Upper lobe of left lung (tissue), 6 donors: ENCODE results near the gene HTR6. TPM values are rescaled to one million over a fixed set of nuclear protein-coding genes. Genes with fewer than 3 reads are reported as not detected.
"Not testable (repeated sequence)": the region's sequence is repeated elsewhere in the genome, so short reads cannot be mapped to it uniquely, and the experiment has no call there.

Experiments used
- ATAC-seq, 2 donors: fragments of 200-7000 bp; cut with Tn5 transposase; one replicate each; pipeline ENCODE4 v1.9.1; 2022; ENCODE audit warnings: mild to moderate bottlenecking in 2 of 2, moderate library complexity in 2 of 2; ENCODE audit not compliant: low FRiP score in 2 of 2
- DNase-seq, 2 donors: peaks; one replicate each; pipeline ENCODE4 v3.0.0-alpha.2; 2019 to 2020
- H3K27ac ChIP-seq, 4 donors: fragments of 200-600 bp; sonication (generic); one replicate each; pipeline ENCODE4 v1.5.1; 2016 to 2019
- H3K27me3 ChIP-seq, 4 donors: fragments of 200-600 bp; sonication (generic); one replicate each; pipeline ENCODE4 v1.5.1; 2017 to 2019
- H3K36me3 ChIP-seq, 4 donors: fragments of 200-600 bp; sonication (generic); one replicate each; pipeline ENCODE4 v1.5.1; 2016 to 2019
- H3K4me1 ChIP-seq, 4 donors: fragments of 200-600 bp; sonication (generic); one replicate each; pipeline ENCODE4 v1.5.1; 2018 to 2019
- H3K4me3 ChIP-seq, 4 donors: fragments of 200-600 bp; sonication (generic); one replicate each; pipeline ENCODE4 v1.5.1; 2017 to 2019; ENCODE audit warnings: mild to moderate bottlenecking in 2 of 4, moderate library complexity in 1 of 4
- H3K9me3 ChIP-seq, 4 donors: fragments of 200-600 bp; sonication (generic); one replicate each; pipeline ENCODE4 v1.5.1; 2018 to 2019
- CTCF ChIP-seq, 6 experiments: fragments of 450-650 bp in 4 of 6; fragments of 200-600 bp in 2 of 6; sonication (generic) in 2 of 6; IDR thresholded peaks; one replicate each; pipeline ENCODE4 v1.5.1; 2016 to 2019; ENCODE audit warnings: antibody characterized with exemption in 6 of 6
- EP300 ChIP-seq, 4 donors: sonication (generic); formaldehyde crosslinking; IDR thresholded peaks; one replicate each; pipeline ENCODE4 v1.5.1; 2017; ENCODE audit warnings: antibody characterized with exemption in 4 of 4, control low read depth in 2 of 4
- POLR2A ChIP-seq, 4 donors: fragments of 450-650 bp; IDR thresholded peaks; one replicate each; pipeline ENCODE4 v1.5.1; 2016 to 2017; ENCODE audit warnings: antibody characterized with exemption in 4 of 4, mild to moderate bottlenecking in 2 of 4
- POLR2AphosphoS5 ChIP-seq, 2 donors: sonication (generic); formaldehyde crosslinking; IDR thresholded peaks; one replicate each; pipeline ENCODE4 v1.5.1; 2017; ENCODE audit warnings: antibody characterized with exemption in 2 of 2
- WGBS, 2 donors: methylation state at CpG; one replicate each; pipeline ENCODE4 v1.1.5; 2017 to 2018; 5-methylcytosine and 5-hydroxymethylcytosine counted together
- total RNA-seq, 6 donors: library from RNA; depleted of rRNA in 4 of 6; stranded (reverse); fragments of >200 nt in 4 of 6; gene quantifications; one replicate each; pipeline versions ENCODE4 v1.1.0 to v1.2.1, GENCODE V29; 2016 to 2021
- donor health status: DM: no; HTN: no; CAD: no; lungs with moderate emphysema.
- donor health status: DM: no; HTN: yes; CAD: no; lungs with severe emphysema.

HTR6 gene
- total RNA-seq, 6 donors from 2014 or later, result not detected

- no peak overlapping the region for H3K4me3 ChIP-seq
- no peaks in the 10 kb centered on the region for H3K27me3 ChIP-seq
- peaks cover 2 to 14% (median 8%) of the 10 kb centered on the region in 4 donors for H3K36me3 ChIP-seq
- no peaks in the 10 kb centered on the region for H3K4me1 ChIP-seq
- no peak overlapping the region for H3K27ac ChIP-seq
- TF ChIP-seq POLR2A (IDR thresholded peaks at IDR 0.05), result no peak
- TF ChIP-seq POLR2AphosphoS5 (IDR thresholded peaks at IDR 0.05), result no peak
- no peak for TF ChIP-seq EP300 (IDR thresholded peaks at IDR 0.05)
- no peak for TF ChIP-seq CTCF (IDR thresholded peaks at IDR 0.05)
- 87 to 94% methylated on average over 2 of the region's 2 CpGs for WGBS, 2 donors
- ATAC-seq (no peak), DNase-seq (no peak)
- no peaks in the 10 kb centered on the region for H3K9me3 ChIP-seq
Measured at GRCh38 chr1:19632211-19632610, 32.5 kb upstream of the HTR6 start.

- H3K36me3 ChIP-seq, result peaks cover 0 to 5% (median under 1%) of the 10 kb centered on the region in 4 donors
- H3K27me3 ChIP-seq, result no peaks in the 10 kb centered on the region
- H3K9me3 ChIP-seq, result no peaks in the 10 kb centered on the region
- WGBS, 2 donors, result 96 to 97% methylated on average over 2 of the region's 2 CpGs
- no peak for TF ChIP-seq CTCF (IDR thresholded peaks at IDR 0.05)
- no peak for TF ChIP-seq POLR2AphosphoS5 (IDR thresholded peaks at IDR 0.05)
- TF ChIP-seq EP300 (IDR thresholded peaks at IDR 0.05), result no peak
- no peak for TF ChIP-seq POLR2A (IDR thresholded peaks at IDR 0.05)
- DNase-seq (no peak), ATAC-seq (no peak)
- H3K4me1 ChIP-seq, result no peaks in the 10 kb centered on the region
- H3K4me3 ChIP-seq, result no peak overlapping the region
- no peak overlapping the region for H3K27ac ChIP-seq
Measured at GRCh38 chr1:19633106-19633505, 31.6 kb upstream of the HTR6 start.

- WGBS, 2 donors, result 94 to 95% methylated on average over 9 of the region's 9 CpGs
Measured at GRCh38 chr1:19635064-19635463, 29.6 kb upstream of the HTR6 start.

GRCh38 chr1:19635646-19636045 is 29.0 kb upstream of the HTR6 start:
- ATAC-seq (no peak), DNase-seq (no peak)
- WGBS, 2 donors, result 83 to 87% methylated on average over 4 of the region's 4 CpGs
- no peaks in the 10 kb centered on the region for H3K27me3 ChIP-seq
- no peak overlapping the region for H3K4me3 ChIP-seq
- peaks cover 0 to 9% (median 2%) of the 10 kb centered on the region in 4 donors for H3K4me1 ChIP-seq
- no peaks in the 10 kb centered on the region for H3K9me3 ChIP-seq
- no peak overlapping the region for H3K27ac ChIP-seq
- no peak for TF ChIP-seq EP300 (IDR thresholded peaks at IDR 0.05)
- no peak for TF ChIP-seq POLR2AphosphoS5 (IDR thresholded peaks at IDR 0.05)
- no peak for TF ChIP-seq POLR2A (IDR thresholded peaks at IDR 0.05)
- no peak for TF ChIP-seq CTCF (IDR thresholded peaks at IDR 0.05)
- H3K36me3 ChIP-seq, result no peaks in the 10 kb centered on the region

More at GRCh38 chr1:19635064-19635463, 29.6 kb upstream of the HTR6 start:
- not testable (repeated sequence) for H3K9me3 ChIP-seq, H3K27me3 ChIP-seq, ATAC-seq, H3K27ac ChIP-seq, H3K4me1 ChIP-seq, H3K36me3 ChIP-seq, DNase-seq, H3K4me3 ChIP-seq

GRCh38 chr1:19636065-19636464 is 28.6 kb upstream of the HTR6 start:
- ATAC-seq, result no peak
- TF ChIP-seq POLR2A (IDR thresholded peaks at IDR 0.05) (no peak), EP300 (IDR thresholded peaks at IDR 0.05) (no peak), CTCF (IDR thresholded peaks at IDR 0.05) (no peak), POLR2AphosphoS5 (IDR thresholded peaks at IDR 0.05) (no peak)
- no peak for DNase-seq
- Histone ChIP-seq H3K27ac (no peak overlapping the region), H3K9me3 (no peaks in the 10 kb centered on the region), H3K4me1 (peaks cover 0 to 9% (median 4%) of the 10 kb centered on the region in 4 donors), H3K27me3 (no peaks in the 10 kb centered on the region), H3K4me3 (no peak overlapping the region), H3K36me3 (no peaks in the 10 kb centered on the region)
- 82 to 86% methylated on average over 3 to 5 of the region's 5 CpGs for WGBS, 2 donors

- not testable (repeated sequence) for DNase-seq, H3K36me3 ChIP-seq, H3K27ac ChIP-seq, H3K4me1 ChIP-seq, ATAC-seq, H3K9me3 ChIP-seq, H3K4me3 ChIP-seq, H3K27me3 ChIP-seq
- 85 to 86% methylated on average over 10 of the region's 10 CpGs for WGBS, 2 donors
Measured at GRCh38 chr1:19636749-19637148, 27.9 kb upstream of the HTR6 start.
